ENCODE data around the gene RANBP1.

The RANBP1 gene

DNA sequence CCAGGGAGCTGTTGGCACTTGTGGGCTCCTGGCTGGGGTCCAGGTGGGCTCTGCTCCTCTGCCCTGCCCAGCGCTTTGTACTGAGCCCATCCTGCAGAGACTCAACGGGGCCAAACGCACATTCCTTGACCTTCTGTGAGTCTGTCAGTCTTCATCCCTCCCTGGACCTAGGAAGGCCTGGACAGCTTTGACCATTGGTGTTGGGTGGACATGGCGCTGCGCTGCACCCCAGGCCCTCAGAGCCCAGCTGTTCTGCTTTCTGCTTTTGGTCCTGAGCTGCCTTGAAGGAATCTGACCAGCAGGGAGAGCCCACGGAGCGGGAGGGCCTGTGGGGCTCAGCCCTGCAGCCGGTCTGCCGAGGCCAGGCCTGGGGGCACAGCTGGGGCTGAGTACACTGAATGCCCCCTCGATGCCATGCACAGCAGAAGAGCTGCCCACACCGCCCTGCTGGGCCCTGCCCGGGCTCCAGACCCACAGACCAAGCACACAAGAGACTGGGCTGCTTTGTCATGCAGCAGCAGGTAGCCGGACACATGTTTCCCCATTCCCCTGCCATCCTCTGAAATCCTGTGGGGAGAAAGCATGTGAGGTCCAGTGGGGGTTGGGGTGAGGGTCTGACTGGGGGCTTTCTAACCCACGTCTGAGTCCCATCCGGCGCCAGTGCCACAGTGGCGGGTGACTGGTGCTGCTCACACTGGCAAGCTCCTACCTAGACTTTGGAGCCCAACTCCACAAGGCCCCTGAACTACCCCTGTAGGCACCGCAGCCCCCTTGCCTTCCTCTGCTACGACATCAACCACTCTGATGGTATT lies 59.1 kb downstream of the RANBP1 start:
- Histone ChIP-seq H3K9me3 (ENCODE audit: control insufficient read depth in 2 of 2, low read length in 2 of 2) (no peaks in the 10 kb centered on the region), H3K36me3 (ENCODE audit: control insufficient read depth in 2 of 2, insufficient read depth in 2 of 2, low read length in 2 of 2) (no peaks in the 10 kb centered on the region), H3K9ac (ENCODE audit: low read depth in 1 of 2, low read length in 2 of 2) (no peak overlapping the region), H3K4me1 (ENCODE audit: control insufficient read depth in 2 of 2, insufficient read depth in 2 of 2, low read length in 2 of 2) (no peaks in the 10 kb centered on the region), H3K27ac (ENCODE audit: low read depth in 2 of 2, low read length in 2 of 2) (no peak overlapping the region), H3K27me3 (ENCODE audit: control insufficient read depth in 2 of 2, insufficient read depth in 2 of 2, low read length in 2 of 2) (peaks cover 0 to 2% of the 10 kb centered on the region in 2 donors), H3K4me3 (ENCODE audit: low read length in 2 of 2) (no peak overlapping the region)

DNA sequence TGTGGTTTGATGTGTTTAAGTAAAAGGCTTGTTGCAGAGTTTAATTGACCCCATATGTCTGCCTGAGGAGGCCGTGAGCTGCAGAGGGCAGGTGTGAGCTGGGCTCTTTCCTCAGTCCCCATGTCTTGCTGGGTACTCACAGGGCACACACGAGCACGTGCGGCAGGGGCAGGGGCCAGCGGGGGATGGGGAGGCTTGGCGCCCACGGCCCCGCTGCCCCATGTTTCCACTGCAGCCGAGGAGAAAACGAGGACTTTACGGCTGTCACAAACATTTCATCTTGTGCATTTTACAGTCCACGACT lies 59.6 kb downstream of the RANBP1 start:
- no peak overlapping the region for H3K27ac ChIP-seq (ENCODE audit: low read depth in 2 of 2, low read length in 2 of 2)

DNA sequence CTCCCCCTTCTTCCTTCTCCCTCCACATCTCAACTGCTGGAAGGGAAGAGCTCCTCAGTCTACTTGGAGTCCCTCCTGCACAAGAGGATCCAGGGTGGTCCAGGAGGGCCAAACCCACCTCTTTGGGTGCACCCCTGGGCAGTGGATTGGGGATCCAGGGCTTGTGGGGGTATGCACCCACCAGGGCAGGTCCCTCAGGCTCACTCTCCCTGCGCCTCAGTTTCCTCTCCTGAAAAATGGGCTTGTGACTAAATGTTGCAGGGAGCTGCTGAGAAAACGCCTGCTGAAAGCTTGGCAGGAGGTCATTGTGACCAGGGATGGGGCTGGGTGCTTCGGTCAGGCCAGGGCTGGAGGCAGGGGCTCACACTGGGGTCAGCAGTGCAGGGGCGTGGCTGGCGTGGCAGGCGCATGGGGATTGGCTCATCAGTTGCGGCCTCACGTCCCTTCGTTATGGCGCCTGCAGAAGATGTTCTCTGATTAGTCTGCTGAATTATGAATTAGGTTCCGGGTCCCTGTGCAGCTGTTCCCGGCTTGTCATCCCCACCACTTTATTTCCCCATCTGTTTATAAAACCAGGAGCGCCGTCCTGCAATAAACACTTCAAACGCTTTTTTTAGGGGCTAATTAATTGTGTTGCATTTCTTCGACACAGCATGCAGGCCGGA lies 60.6 kb downstream of the RANBP1 start:
- Histone ChIP-seq H3K4me3 (ENCODE audit: low read length in 2 of 2) (no peak overlapping the region), H3K9ac (ENCODE audit: low read depth in 1 of 2, low read length in 2 of 2) (no peak overlapping the region), H3K27me3 (ENCODE audit: control insufficient read depth in 2 of 2, insufficient read depth in 2 of 2, low read length in 2 of 2) (peaks cover 0 to 2% of the 10 kb centered on the region in 2 donors), H3K27ac (ENCODE audit: low read depth in 2 of 2, low read length in 2 of 2) (no peak overlapping the region), H3K9me3 (ENCODE audit: control insufficient read depth in 2 of 2, low read length in 2 of 2) (no peaks in the 10 kb centered on the region), H3K4me1 (ENCODE audit: control insufficient read depth in 2 of 2, insufficient read depth in 2 of 2, low read length in 2 of 2) (no peaks in the 10 kb centered on the region), H3K36me3 (ENCODE audit: control insufficient read depth in 2 of 2, insufficient read depth in 2 of 2, low read length in 2 of 2) (no peaks in the 10 kb centered on the region)

More for the DNA sequence above, 59.6 kb downstream of the RANBP1 start:
- no peaks in the 10 kb centered on the region for H3K4me1 ChIP-seq (ENCODE audit: control insufficient read depth in 2 of 2, insufficient read depth in 2 of 2, low read length in 2 of 2)
- H3K27me3 ChIP-seq (ENCODE audit: control insufficient read depth in 2 of 2, insufficient read depth in 2 of 2, low read length in 2 of 2), result peaks cover 0 to 2% of the 10 kb centered on the region in 2 donors
- no peaks in the 10 kb centered on the region for H3K36me3 ChIP-seq (ENCODE audit: control insufficient read depth in 2 of 2, insufficient read depth in 2 of 2, low read length in 2 of 2)
- H3K9ac ChIP-seq (ENCODE audit: low read depth in 1 of 2, low read length in 2 of 2), result no peak overlapping the region
- H3K4me3 ChIP-seq (ENCODE audit: low read length in 2 of 2), result no peak overlapping the region
- no peaks in the 10 kb centered on the region for H3K9me3 ChIP-seq (ENCODE audit: control insufficient read depth in 2 of 2, low read length in 2 of 2)
